OCI-M1 (cell line): ENCODE data around the gene PDIA6.

Source experiments
- DNase-seq: peaks from one replicate; lab custom pipeline; 2025; lab: John Stamatoyannopoulos, UW

PDIA6 gene, protein sequence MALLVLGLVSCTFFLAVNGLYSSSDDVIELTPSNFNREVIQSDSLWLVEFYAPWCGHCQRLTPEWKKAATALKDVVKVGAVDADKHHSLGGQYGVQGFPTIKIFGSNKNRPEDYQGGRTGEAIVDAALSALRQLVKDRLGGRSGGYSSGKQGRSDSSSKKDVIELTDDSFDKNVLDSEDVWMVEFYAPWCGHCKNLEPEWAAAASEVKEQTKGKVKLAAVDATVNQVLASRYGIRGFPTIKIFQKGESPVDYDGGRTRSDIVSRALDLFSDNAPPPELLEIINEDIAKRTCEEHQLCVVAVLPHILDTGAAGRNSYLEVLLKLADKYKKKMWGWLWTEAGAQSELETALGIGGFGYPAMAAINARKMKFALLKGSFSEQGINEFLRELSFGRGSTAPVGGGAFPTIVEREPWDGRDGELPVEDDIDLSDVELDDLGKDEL

DNA sequence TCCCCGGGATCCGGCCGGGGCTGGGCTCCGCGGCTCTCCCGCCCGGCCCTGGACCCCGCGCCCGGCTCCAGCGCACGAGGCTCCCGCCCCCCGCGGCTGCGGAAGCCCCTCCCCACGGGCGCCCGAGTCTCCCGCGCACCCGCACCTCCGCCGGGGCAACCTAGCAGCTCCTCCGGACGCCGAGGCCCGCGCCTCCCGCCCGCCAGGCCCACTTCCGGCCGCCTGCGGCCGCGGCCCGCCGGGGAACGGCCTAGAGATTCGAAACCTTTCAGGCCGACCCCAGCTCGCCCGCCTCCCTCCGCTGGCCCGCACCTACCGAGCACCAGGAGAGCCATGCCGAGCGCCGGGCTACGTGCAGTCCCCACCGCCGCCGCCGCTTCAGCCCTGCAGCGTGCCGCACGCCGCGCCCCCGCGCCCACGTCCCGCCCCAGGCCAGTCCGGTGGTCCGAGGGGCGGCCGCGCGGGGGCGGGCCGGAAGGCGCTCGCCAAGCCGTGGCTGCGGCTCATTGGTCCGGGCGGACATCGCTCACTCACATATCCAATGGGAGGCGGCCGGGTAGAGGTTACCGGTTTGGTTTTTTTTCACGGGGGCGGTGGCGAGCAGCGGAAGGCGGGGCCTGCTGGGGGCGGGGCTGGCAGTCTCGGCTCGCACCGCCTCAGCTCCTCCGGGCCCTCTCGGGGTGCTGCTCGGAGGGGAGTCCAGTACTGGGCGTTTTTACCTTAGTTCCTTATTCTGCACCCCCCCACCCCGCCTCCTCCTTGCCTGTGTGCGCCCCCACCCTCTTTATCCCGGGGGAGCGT, at the start of gene PDIA6:
Gene PDIA6 (minus strand): TSS at position 424 of the 801 bp plus-strand sequence. CDS start 89 bp downstream, at position 335.
- DNase-seq: peak; percentile 97

DNA sequence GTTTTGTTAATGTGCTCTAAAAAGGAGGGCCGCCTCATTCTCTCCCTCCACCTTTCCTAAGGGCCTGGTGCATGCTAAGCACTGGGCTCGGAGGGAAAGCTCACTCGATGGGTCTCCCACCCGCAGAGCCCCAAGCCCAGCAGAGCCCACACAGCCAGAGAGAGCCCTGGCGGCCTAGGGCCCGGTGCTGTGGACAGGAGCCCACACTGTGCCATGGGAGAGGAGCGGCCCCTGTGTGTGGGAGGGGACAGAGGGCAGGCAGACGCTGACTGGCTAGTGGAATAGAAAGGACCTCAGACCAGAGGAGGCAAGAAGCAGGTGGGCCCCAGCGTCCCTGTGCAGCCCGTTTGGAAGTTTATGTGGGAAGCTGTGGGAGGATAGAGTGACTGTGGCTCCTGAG, 49.7 kb upstream of the PDIA6 start:
- DNase-seq: no peak

DNA sequence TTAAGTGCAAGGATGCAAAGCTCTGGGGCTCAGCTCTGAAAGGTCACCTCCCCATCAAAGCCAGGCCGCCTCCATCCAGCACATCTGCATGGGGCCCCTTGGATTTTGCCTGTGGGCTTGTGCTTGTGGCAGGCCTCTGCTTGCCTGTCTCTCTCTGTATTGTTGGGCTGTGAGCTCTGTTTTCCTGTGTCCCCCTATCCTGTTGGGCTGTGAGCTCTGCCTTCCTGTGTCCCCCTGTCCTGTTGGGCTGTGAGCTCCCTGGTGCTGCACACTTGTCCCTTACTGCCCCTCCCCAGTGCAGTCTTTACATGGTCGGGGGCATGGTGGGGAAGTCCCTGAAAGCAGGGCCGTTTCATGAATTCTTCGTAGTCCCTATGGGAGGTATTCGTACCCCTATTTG, 49.2 kb upstream of the PDIA6 start:
- no peak for DNase-seq

DNA sequence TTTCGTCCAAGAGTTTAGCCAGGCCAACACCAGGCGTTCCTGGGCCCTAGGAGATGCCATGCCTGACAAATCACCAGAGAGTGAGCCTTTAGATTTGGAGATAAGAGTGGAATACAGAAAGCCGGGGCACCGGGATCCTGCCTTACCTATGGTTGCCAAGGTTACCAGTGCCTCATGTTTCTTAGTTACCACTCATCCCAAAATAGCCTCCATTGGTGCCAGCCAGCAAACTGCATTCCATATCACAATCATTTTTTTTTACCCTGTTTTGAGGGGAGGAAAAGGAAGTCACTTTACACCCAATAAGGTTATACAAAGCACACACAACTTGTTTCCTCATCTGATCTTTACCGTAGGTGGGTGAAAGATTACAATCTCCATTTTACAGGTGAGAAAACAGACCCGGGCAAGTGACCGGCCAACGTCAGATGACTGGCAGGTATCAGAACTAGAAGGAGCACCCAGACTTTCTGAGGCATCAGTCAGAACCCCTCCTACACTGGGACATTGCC, 48.3 kb upstream of the PDIA6 start:
- DNase-seq: no peak

DNA sequence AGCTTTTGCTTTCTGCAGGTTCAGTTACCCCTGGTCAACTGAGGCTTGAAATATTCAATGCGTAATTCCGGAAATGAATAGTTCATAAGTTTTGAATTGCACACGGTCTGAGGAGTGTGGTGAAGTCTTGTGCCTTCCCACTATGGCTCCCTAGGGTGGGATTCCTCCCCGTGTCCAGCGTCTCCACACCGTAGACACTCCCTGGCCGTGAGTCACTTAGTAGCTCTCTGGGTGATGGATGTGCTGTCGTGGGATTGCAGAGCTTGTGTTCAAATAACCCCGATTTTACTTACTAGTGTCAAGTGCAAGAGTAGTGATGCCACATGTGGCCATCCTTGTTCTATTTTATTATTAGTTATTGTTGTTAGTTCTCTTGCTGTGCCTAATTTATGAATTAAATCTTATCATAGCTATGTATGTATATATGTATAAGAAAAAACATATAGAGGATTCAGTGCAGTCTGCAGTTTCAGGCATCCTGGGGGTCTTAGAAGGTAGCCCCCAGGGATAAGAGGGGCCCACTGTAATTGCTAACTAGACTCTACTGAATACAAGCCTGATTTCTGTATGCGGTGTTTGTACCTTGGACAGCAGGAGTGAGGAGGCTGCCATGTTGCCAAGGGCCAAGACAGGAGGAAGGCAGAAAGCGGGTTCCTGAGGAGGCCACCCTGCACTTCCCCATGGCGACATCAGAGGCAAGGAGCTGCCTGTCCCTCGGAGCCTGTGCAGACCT, 47.7 kb upstream of the PDIA6 start:
- no peak for DNase-seq

DNA sequence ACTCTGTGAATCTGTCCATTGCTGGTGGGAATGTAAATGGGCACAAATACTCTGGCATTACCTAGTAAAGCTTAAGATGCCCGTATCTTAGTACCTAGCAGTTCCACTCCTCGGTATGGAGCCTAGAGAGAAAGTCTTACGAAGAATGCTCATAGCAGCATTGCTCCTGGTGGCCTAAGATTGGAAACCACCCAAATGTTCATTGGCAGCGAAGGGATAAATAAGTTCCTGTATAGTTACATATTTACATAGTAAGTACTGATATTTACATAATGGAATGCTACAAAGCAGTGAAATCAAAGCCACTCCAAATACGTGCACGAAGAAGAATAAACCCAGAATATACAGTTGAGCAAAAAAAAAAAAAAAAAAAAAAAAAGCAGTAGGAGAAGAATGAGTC, 46.7 kb upstream of the PDIA6 start:
- no peak for DNase-seq

DNA sequence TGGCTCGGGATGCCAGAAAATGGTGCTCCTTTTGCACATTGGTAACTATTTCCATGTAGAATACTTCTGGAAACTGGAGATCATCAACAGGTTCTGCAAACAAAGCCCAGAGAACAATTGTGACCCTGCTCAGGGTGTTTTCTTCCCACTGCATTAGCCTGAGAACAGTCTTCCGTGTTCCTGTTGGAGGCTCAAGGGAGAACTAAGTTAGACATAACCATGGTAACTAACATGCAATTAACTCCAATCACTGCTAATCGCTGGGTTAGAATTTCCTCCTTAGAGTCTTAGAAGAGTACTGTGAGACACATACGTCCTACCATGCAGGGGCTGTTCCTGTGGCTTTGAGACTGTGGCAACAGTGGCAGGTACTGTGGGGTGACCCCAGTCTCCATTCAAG, 36.0 kb upstream of the PDIA6 start:
- no peak for DNase-seq

DNA sequence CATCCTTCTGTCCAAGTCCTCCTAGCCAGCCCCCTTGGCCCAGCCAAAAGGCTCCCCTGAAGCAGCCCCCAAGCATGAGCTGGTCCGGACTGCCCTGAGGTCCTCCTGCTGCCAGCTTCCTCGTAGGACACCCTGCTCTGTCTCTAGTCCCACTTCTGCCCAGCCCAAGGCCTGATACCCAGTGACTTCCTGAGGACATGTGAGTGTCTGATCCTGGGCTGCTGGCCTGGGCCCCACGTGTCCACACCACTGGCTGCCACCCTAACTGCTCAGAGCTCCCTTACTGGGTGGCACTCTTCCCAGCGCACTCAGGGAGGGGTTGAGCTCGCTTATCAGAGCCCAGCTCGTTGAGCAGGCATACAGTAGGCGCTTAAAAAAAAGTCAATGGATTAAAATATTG, 34.4 kb upstream of the PDIA6 start:
- DNase-seq: no peak

DNA sequence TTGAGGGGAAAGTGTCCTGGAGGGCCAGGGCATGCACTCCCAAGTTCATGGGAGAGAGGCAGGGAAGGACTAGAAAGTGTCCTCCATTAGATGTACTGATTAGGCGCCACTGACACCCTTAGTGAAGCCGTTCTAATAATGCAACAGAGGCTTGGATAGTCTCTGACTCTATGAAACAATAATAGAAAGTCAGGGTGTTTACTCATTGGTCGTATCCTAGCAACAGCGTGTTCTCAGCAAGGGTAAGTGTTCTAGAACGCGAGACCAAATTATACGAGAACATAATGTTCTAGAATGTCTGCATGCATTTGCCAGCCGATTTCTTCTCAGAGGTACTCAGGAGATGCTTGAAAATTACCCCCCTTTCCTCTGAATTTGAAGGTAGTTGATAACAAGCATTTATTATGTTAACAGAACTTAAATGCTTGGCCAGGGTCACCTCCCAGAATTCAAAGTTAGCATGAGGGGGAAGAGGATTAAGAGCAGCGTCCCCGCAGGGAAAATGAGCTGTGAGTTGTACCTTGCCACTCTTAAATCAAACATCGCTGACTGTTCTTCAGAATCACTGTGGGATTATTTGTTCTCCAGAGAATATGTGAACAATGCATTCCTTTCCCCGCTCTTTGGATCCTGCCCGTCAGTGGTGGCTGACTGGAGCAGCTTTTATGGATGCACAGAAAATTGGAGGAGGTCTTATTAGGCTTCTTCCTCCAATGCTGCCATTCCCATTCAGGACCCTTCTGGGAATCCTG, 33.7 kb upstream of the PDIA6 start:
- DNase-seq: no peak

DNA sequence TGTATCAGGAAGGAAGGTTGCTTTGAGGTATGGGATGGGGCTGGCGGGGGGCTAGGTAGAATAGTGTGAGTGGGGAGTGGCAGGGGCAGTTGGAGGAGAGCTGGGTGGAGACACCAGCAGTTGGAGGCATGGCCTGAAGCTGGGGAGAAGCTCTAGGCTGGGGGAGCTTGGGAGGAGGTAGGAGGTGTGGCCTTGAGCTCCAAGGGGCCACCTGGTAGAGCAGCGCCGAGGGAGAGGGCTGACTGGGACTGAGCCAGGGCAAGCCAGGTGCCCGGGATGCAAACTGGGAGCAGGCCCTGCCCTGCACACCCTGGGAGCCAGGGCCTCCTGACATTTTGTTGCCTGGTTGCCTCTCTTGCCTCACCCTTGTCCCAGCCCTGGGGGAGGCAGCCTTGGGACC, 33.1 kb upstream of the PDIA6 start:
- DNase-seq: no peak

DNA sequence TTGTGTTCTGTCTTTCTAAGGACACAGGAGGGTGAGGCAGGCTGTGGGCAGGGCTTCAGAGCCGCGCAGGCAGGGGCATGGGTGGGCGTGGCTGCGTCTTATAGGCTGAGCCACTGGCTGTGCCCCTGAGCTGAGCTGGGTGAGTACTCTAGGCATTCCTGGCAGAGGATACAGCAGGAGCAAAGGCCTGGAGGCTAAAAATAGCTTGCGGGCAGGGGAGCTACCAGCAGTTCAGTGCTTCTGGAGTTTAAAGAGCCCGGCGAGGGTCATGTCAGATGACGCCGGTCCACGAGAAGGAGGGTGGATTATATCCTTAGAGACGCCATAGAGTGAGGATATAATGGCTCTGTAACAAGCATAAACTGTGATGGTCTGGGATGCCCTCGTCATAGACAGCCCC, 31.5 kb upstream of the PDIA6 start:
- no peak for DNase-seq

DNA sequence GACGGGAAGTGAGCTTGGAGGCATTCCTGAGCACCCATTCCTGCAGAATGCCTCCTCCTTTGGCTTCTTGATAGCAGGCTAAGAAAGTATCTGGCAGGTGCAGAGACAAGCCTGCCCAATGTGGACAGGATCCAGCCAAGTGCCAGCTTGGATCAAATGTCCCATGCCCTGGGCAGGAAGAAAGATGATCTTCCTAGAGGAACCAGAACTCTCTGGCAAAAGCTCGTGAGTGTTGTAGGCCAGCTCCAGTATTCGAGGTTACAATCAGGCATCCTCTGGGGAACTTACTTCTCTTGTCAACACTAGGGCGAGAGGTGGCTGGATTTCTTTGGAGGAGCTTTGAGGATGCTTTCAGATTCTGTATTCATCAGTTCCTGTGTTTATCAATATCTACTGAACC, 29.9 kb upstream of the PDIA6 start:
- DNase-seq: no peak

DNA sequence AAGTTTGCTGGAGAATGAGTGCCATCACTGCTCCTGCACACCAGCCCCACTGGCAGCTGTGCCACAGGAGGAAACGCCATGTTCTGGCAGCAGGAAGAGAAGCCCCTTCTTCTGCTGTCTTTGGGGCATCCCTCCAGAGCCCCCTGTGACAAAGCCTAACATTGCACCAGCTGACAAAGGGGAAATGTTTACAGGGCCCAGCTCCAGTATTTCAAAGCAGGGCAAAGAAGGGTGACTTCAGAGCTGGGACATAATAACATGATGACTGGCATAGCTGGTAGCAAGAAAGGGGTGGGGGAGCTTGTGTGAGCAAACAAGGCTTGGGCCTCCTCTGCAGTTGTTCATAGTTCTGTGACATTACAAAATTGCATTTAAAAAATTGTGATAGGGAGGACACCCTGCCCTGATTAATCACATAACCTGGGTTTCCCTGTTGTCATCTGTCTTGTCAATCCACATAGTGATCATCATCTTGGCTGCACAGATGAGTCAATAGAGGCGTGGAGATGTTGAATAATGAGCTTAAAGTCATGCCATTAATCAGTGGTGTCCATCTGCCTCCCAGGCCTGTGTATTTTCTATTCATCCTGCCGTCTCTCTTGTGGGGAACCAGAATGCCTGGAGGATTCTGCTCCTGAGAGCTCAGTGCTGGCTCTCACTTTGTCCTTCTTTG, 29.1 kb upstream of the PDIA6 start:
- DNase-seq: no peak

DNA sequence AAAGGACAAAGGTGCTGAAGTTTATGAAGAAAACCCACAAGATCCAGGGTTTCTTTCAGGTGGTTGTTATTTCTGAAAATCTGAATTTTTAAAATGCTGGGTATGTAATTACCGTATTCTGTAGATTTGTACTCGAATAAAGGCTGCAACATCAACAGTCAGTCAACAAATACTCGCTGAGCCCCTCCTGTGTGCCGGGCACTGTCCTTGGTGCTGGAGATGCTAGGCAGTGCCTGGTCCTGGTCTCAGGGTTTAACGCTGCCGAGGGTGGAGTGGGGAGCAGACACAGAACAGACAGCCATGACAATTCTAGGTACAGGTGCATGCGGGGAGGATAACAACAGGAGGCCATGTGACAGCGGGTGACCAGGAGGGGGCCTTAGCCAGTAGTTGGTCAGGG, 27.2 kb upstream of the PDIA6 start:
- DNase-seq: peak; percentile 31

DNA sequence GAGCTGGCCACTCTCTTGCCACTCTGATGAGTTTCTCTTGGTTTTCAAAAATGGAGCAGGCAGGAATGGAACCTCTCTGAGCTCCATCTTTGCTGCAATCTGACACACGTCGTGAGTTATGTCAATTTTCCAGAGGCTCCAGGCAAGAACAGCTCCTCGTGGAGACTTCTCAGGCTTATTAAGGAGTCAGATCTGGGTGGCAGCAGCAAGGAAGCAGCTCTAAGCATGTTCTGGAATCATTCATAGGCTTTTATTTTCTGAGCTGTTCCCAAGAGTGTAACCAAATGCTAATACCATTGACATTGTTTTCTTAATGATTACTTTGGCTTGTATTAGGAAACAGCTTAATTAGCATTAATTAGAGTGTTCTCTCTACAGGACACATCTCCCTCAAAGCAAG, 26.1 kb upstream of the PDIA6 start:
- DNase-seq: no peak

DNA sequence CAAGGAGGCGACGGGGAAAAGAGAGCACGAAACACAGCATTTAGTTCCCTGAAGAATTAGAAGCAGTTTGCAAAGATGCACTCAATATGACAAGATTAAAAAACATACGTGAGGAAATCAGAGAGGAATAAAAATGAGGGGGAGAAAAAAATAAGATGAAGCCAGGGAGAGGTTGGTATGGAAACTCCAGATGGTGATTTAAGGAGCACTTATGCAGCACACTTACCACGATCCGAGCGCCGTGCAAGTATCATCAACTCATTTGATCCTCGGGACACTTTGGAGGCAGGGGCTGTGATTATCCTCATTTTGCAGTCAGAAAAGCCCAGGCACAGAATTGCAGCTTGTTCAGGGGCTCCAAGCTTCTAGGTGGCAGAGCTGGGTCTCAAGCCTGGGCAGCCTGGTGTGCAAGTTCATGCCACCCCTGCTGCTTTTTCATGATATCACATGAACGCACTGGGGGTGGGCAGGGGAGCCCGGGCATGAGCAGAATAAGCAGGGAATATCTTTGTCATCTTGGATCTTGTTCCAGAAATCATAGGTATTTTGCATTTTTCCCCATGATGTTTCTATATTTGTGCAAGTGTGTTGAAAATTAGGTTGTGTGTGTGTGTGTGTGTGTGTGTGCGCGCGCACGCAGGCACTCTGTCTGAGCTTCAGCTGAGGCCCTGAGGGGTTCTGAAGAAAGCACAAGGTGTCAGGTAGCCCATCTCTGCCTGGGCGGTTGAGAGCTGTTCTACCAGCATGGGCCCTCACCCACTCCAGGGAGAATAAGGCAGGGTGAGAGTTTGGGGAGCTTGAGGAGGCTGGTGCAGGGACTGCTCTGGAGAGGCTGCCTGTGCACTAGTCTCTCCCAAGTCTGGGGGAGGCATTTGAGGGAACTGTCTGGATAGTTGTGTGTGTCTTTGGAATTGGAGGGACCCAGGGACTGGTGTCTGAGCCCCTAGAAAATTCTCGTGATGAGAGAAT, 25.0 kb upstream of the PDIA6 start:
- no peak for DNase-seq

DNA sequence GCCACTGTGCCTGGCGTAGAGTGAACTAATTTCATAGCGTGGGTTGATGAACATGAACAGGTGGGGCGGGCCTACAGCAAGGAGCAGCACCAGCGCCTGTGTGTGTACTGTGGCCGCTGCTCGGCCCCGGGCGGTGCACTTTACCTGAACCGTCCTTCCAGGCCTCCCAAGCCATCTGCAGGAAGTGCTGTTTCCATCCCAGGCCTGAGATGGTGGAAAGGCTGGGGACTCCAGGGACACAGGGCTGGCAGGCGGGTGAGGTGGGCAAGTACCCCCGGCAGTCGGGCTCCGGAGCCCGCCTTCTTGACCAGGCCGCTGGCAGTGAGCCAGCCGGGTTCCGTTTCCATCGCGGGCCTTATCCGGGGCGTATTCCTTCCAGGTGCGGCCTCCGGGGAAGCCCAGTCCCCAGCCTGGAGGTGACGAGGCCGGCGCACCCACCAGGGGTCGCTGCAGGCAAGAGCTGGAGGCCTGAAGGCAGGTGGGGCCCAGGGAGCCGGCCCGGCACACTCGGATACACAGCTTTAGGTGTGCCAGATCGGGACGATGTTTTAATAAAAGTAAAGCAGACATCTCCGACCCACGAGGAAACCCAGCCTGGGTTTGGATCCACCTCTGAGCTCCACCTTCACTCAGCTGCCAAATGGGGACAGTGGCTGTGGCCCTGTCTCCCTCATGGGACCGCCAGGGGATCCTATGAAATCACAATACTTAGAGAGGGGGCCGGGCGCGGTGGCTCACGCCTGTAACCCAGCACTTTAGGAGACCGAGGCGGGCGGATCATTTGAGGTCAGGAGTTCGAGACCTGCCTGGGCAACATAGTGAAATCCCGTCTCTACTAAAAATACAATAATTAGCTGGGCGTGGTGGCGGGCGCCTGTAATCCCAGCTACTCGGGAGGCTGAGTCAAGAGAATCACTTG, 22.7 kb upstream of the PDIA6 start:
- peak; percentile 78 for DNase-seq

DNA sequence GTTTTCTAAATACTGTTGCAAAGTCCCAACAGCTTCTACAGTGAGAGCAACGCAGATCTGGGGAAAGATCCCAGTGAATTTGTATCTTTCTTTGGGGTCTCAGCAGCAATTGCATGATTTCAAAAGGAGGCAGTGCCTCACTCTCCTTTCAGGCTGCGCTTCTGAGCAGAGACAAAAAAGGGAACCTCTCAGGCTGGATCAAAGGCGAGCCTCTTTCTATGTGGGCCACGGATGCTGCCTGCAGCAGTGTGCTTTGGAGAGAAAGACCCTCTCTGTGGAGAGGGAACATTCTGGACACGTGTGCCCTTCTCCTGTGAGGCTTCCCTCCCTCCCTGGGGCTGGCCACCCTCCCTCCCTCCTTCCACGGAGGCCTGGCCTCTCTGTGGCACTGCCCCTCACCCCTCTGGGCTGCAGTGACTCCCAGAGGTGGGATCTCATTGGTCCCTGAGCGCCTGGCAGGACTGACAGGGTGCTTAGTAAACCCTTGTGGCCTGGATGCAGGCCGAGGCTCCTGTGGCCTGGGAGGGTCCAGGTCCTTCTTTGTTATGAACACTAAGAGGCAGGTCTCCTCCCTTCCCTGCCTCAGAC, 21.6 kb upstream of the PDIA6 start:
- peak; percentile 16 for DNase-seq
